K562 (cell line): ENCODE results near the gene DNAAF3. TPM values are rescaled to one million over a fixed set of nuclear protein-coding genes. Genes with fewer than 3 reads are reported as not detected.

ENCODE experiments used
- CREB1 ChIP-seq, 2 experiments: sonication (generic) in 1 of 2; formaldehyde crosslinking in 1 of 2; IDR thresholded peaks; 2 replicates each; pipeline versions ENCODE4 v1.6.1 to v1.8.0; 2012 to 2022; ENCODE audit warnings: inconsistent platforms in 1 of 2, mild to moderate bottlenecking in 1 of 2, missing genetic modification reagents in 1 of 2, moderate library complexity in 1 of 2
- E4F1 ChIP-seq: fragments of 250-450 bp; sonication (Bioruptor Pico); IDR thresholded peaks from 2 replicates; pipeline ENCODE4 v1.5.0; 2021; ENCODE audit warnings: mild to moderate bottlenecking, borderline replicate concordance
- FOXK2 ChIP-seq, 2 experiments: fragments of 450-650 bp; IDR thresholded peaks in 1 of 2; conservative IDR thresholded peaks in 1 of 2; 2 replicates each; pipeline ENCODE4 v1.6.1; 2016; ENCODE audit warnings: low read depth in 2 of 2, mild to moderate bottlenecking in 1 of 2
- HMGXB4 ChIP-seq: sonication (generic); formaldehyde crosslinking; IDR thresholded peaks from 2 replicates; pipeline ENCODE4 v1.8.1; 2023; ENCODE audit warnings: mild to moderate bottlenecking, missing genetic modification reagents
- HNRNPK ChIP-seq: fragments of 200-400 bp; formaldehyde crosslinking; IDR thresholded peaks from one replicate; pipeline ENCODE4 v1.6.1; 2018; ENCODE audit warnings: mild to moderate bottlenecking, low read depth, low read length; ENCODE audit not compliant: poor library complexity, severe bottlenecking
- LARP7 ChIP-seq: fragments of 450-650 bp; IDR thresholded peaks from 2 replicates; pipeline ENCODE4 v1.6.1; 2016
- MCM7 ChIP-seq, 2 experiments: fragments of 450-650 bp; IDR thresholded peaks; 2 replicates each; pipeline ENCODE4 v1.6.1; 2016 to 2018
- MXI1 ChIP-seq: IDR thresholded peaks from 2 replicates; pipeline ENCODE4 v1.6.1; 2011; ENCODE audit warnings: low read depth, mild to moderate bottlenecking, improper control_type of control experiment, low read length
- NR2F6 ChIP-seq: fragments of 450-650 bp; formaldehyde crosslinking; IDR thresholded peaks from 2 replicates; pipeline ENCODE4 v1.4.0; 2020; ENCODE audit warnings: mild to moderate bottlenecking
- POLR3G ChIP-seq: IDR thresholded peaks from 2 replicates; pipeline ENCODE4 v1.6.1; 2011; ENCODE audit not compliant: insufficient read length, insufficient replicate concordance; ENCODE audit errors: extremely low read depth
- PTRF ChIP-seq: fragments of 450-650 bp; IDR thresholded peaks from 2 replicates; pipeline ENCODE4 v1.6.1; 2016; ENCODE audit warnings: mild to moderate bottlenecking, missing genetic modification characterization, missing compliant biosample characterization
- TCFL5 ChIP-seq: fragments of 250-450 bp; sonication (Bioruptor Pico); conservative IDR thresholded peaks from 2 replicates; pipeline ENCODE4 v1.6.1; 2021; ENCODE audit warnings: mild to moderate bottlenecking, moderate library complexity, matching md5 sums
- ZBED1 ChIP-seq: IDR thresholded peaks from 2 replicates; pipeline ENCODE4 v1.6.1; 2014
- ZNF146 ChIP-seq: IDR thresholded peaks from one replicate; pipeline ENCODE4 v1.6.1; 2018; ENCODE audit warnings: missing compliant biosample characterization; ENCODE audit not compliant: unreplicated experiment
- ZNF324 ChIP-seq: fragments of 250-450 bp; sonication (Bioruptor Pico); IDR thresholded peaks from 2 replicates; pipeline ENCODE4 v1.4.0; 2020; ENCODE audit warnings: mild to moderate bottlenecking
- ZNF696 ChIP-seq: fragments of 250-450 bp; sonication (Bioruptor Pico); conservative IDR thresholded peaks from 2 replicates; pipeline ENCODE4 v1.4.0; 2020; ENCODE audit warnings: mild to moderate bottlenecking, moderate library complexity
- ZNF76 ChIP-seq: fragments of 250-450 bp; sonication (Bioruptor Pico); IDR thresholded peaks from 2 replicates; pipeline ENCODE4 v1.4.0; 2020; ENCODE audit warnings: mild to moderate bottlenecking, moderate library complexity, borderline replicate concordance
- ZNF764 ChIP-seq: fragments of 250-450 bp; sonication (Bioruptor Pico); IDR thresholded peaks from 2 replicates; pipeline ENCODE4 v1.4.0; 2020; ENCODE audit warnings: low read depth, mild to moderate bottlenecking, moderate library complexity
- polyA plus RNA-seq, 8 experiments: library from polyadenylated mRNA; depleted of rRNA in 4 of 8; stranded (reverse) in 5 of 8; unstranded in 3 of 8; fragments of >200 nt; fragmentation: Nextera tagmentation in 2 of 8; fragmentation: Illumina TruSeq in 1 of 8; extraction: Ambion mirVana in 2 of 8; extraction: Trizol in 1 of 8; gene quantifications; 2 replicates each; pipeline versions ENCODE4 v1.2.1 to v1.2.3, GENCODE V29; 2011 to 2014; ENCODE audit warnings: inconsistent platforms in 1 of 8, missing spikeins in 1 of 8
- total RNA-seq, 7 experiments: library from RNA; depleted of rRNA in 6 of 7; stranded (reverse); fragments of >200 nt in 6 of 7; fragmentation: Illumina TruSeq in 2 of 7; extraction: Trizol in 2 of 7; gene quantifications; 2 replicates each; pipeline versions ENCODE4 v1.2.1 to v1.2.3, GENCODE V29; 2011 to 2021; ENCODE audit warnings: low replicate concordance in 1 of 7
- TF ChIP-seq, protein P1 (sequence below): fragments of 450-650 bp; IDR thresholded peaks from 2 replicates; pipeline ENCODE4 v1.7.0; 2016; ENCODE audit warnings: borderline replicate concordance
- TF ChIP-seq, protein P2 (sequence below): fragments of 250-450 bp; sonication (Bioruptor Pico); IDR thresholded peaks from 2 replicates; pipeline ENCODE4 v1.8.0; 2021; ENCODE audit warnings: mild to moderate bottlenecking, moderate library complexity

Gene DNAAF3
- total and polyA plus RNA-seq, 9 of the 15 experiments (the other 6 are each of a cell fraction or from before 2014, with no cell fraction given): 21.6 to 61.5 (median 43.0) TPM

DNA sequence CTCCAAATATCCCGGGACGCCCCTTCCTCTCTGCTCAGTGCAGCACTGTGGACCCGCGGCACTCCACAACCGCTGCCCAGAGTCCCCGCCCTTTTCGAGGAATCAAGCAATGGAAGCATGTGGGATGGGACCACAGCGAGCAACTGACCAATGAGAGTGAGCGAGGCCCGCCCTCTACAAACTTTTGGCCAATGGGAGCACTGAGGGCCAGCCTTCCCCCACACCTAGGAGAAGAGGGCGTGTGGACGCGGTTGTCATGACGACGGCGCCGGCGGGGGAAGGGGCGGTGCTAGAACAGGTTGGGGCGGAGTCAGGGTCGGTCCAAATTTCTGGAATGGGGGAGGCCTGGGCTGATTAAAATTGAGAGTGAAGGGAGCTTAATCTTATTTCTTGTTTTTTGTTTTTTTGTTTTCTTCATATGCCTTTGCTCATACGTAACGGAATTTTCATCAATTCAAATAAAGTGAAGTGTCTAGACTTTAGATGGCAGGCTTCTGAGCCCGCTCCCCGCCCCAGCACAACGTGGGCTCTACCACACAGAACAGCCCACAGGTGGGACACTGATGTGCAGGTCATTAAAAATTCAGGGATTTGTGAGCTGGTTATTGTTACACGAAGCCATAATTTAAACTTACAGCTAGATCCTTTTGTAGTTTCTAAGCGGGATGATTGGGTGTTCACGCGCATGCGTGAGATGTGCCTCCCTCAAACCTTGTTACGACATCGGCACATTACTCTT is at the start of gene DNAAF3 (continued):
- TF ChIP-seq E4F1 (CRISPR knock-in tag): no peak
- TF ChIP-seq LARP7: no peak
- TF ChIP-seq, protein P1, sequence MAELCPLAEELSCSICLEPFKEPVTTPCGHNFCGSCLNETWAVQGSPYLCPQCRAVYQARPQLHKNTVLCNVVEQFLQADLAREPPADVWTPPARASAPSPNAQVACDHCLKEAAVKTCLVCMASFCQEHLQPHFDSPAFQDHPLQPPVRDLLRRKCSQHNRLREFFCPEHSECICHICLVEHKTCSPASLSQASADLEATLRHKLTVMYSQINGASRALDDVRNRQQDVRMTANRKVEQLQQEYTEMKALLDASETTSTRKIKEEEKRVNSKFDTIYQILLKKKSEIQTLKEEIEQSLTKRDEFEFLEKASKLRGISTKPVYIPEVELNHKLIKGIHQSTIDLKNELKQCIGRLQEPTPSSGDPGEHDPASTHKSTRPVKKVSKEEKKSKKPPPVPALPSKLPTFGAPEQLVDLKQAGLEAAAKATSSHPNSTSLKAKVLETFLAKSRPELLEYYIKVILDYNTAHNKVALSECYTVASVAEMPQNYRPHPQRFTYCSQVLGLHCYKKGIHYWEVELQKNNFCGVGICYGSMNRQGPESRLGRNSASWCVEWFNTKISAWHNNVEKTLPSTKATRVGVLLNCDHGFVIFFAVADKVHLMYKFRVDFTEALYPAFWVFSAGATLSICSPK: no peak
- peak; percentile 95 for TF ChIP-seq MXI1
- TF ChIP-seq HNRNPK: no peak
- peak; percentile 35 to 100; a peak in 3 of 4 replicates for TF ChIP-seq FOXK2 (conservative IDR thresholded peaks at IDR 0.05 in 1 of 2, IDR thresholded peaks at IDR 0.05 in 1 of 2; ENCODE audit: low read depth in 2 of 2)
- TF ChIP-seq TCFL5 (CRISPR knock-in tag): 0 out of 2 replicates have a peak, but pooled peaks have one; percentile 34
- TF ChIP-seq MCM7 (IDR thresholded peaks at IDR 0.05): no peak
- TF ChIP-seq PTRF (tag): no peak
- TF ChIP-seq CREB1 (IDR thresholded peaks at IDR 0.05): 0 out of 2 replicates have a peak, but pooled peaks have one; percentile 11
- 0 out of 2 replicates have a peak, but pooled peaks have one; percentile 14 for TF ChIP-seq CREB1 (CRISPR knock-in tag; IDR thresholded peaks at IDR 0.05)
- no peak for TF ChIP-seq POLR3G
- no peak for TF ChIP-seq NR2F6 (CRISPR knock-in tag)
- TF ChIP-seq, protein P2, sequence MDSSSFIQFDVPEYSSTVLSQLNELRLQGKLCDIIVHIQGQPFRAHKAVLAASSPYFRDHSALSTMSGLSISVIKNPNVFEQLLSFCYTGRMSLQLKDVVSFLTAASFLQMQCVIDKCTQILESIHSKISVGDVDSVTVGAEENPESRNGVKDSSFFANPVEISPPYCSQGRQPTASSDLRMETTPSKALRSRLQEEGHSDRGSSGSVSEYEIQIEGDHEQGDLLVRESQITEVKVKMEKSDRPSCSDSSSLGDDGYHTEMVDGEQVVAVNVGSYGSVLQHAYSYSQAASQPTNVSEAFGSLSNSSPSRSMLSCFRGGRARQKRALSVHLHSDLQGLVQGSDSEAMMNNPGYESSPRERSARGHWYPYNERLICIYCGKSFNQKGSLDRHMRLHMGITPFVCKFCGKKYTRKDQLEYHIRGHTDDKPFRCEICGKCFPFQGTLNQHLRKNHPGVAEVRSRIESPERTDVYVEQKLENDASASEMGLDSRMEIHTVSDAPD (CRISPR knock-in tag): no peak
- no peak for TF ChIP-seq ZNF696 (CRISPR knock-in tag)
- no peak for TF ChIP-seq HMGXB4
- TF ChIP-seq ZNF324 (CRISPR knock-in tag): no peak
- no peak for TF ChIP-seq ZBED1
- no peak for TF ChIP-seq ZNF764 (CRISPR knock-in tag)
- no peak for TF ChIP-seq ZNF146 (CRISPR knock-in tag)
- TF ChIP-seq ZNF76: no peak
